K562 (cell line): ENCODE results near the gene STOX2. TPM values are rescaled to one million over a fixed set of nuclear protein-coding genes. Genes with fewer than 3 reads are reported as not detected.

Source experiments
- BCLAF1 ChIP-seq, 2 experiments: fragments of 450-650 bp in 1 of 2; IDR thresholded peaks; 2 replicates each; pipeline ENCODE4 v1.6.1; 2011 to 2017; ENCODE audit warnings: low read depth in 2 of 2, antibody characterized with exemption in 1 of 2, borderline replicate concordance in 1 of 2, low read length in 1 of 2, mild to moderate bottlenecking in 1 of 2, mixed read lengths in 1 of 2; ENCODE audit not compliant: control insufficient read depth in 1 of 2
- CHD2 ChIP-seq: IDR thresholded peaks from 2 replicates; pipeline ENCODE4 v1.6.1; 2011; ENCODE audit warnings: low read depth, low read length
- EGR1 ChIP-seq: fragments of 450-650 bp; conservative IDR thresholded peaks from 2 replicates; pipeline ENCODE4 v1.6.1; 2017; ENCODE audit warnings: mild to moderate bottlenecking
- U2AF2 ChIP-seq: fragments of 200-400 bp; formaldehyde crosslinking; optimal IDR thresholded peaks from 2 replicates; pipeline ENCODE3; 2017; ENCODE audit warnings: low read depth, mild to moderate bottlenecking, low read length
- ZFX ChIP-seq: sonication (generic); formaldehyde crosslinking; IDR thresholded peaks from 2 replicates; pipeline ENCODE4 v1.8.0; 2022; ENCODE audit warnings: mild to moderate bottlenecking, missing genetic modification reagents, moderate library complexity
- polyA plus RNA-seq, 8 experiments: library from polyadenylated mRNA; depleted of rRNA in 4 of 8; stranded (reverse) in 5 of 8; unstranded in 3 of 8; fragments of >200 nt; fragmentation: Nextera tagmentation in 2 of 8; fragmentation: Illumina TruSeq in 1 of 8; extraction: Ambion mirVana in 2 of 8; extraction: Trizol in 1 of 8; gene quantifications; 2 replicates each; pipeline versions ENCODE4 v1.2.1 to v1.2.3, GENCODE V29; 2011 to 2014; ENCODE audit warnings: inconsistent platforms in 1 of 8, missing spikeins in 1 of 8
- total RNA-seq, 7 experiments: library from RNA; depleted of rRNA in 6 of 7; stranded (reverse); fragments of >200 nt in 6 of 7; fragmentation: Illumina TruSeq in 2 of 7; extraction: Trizol in 2 of 7; gene quantifications; 2 replicates each; pipeline versions ENCODE4 v1.2.1 to v1.2.3, GENCODE V29; 2011 to 2021; ENCODE audit warnings: low replicate concordance in 1 of 7
- TF ChIP-seq, protein P1 (sequence below), 2 experiments: fragments of 450-650 bp; IDR thresholded peaks; 2 replicates each; pipeline ENCODE4 v1.6.1; 2016; ENCODE audit warnings: mild to moderate bottlenecking in 2 of 2, borderline replicate concordance in 1 of 2, low read depth in 1 of 2, moderate library complexity in 1 of 2

Gene STOX2
- total and polyA plus RNA-seq, 9 of the 15 experiments (the other 6 are each of a cell fraction or from before 2014, with no cell fraction given): not detected

- TF ChIP-seq, protein P1, sequence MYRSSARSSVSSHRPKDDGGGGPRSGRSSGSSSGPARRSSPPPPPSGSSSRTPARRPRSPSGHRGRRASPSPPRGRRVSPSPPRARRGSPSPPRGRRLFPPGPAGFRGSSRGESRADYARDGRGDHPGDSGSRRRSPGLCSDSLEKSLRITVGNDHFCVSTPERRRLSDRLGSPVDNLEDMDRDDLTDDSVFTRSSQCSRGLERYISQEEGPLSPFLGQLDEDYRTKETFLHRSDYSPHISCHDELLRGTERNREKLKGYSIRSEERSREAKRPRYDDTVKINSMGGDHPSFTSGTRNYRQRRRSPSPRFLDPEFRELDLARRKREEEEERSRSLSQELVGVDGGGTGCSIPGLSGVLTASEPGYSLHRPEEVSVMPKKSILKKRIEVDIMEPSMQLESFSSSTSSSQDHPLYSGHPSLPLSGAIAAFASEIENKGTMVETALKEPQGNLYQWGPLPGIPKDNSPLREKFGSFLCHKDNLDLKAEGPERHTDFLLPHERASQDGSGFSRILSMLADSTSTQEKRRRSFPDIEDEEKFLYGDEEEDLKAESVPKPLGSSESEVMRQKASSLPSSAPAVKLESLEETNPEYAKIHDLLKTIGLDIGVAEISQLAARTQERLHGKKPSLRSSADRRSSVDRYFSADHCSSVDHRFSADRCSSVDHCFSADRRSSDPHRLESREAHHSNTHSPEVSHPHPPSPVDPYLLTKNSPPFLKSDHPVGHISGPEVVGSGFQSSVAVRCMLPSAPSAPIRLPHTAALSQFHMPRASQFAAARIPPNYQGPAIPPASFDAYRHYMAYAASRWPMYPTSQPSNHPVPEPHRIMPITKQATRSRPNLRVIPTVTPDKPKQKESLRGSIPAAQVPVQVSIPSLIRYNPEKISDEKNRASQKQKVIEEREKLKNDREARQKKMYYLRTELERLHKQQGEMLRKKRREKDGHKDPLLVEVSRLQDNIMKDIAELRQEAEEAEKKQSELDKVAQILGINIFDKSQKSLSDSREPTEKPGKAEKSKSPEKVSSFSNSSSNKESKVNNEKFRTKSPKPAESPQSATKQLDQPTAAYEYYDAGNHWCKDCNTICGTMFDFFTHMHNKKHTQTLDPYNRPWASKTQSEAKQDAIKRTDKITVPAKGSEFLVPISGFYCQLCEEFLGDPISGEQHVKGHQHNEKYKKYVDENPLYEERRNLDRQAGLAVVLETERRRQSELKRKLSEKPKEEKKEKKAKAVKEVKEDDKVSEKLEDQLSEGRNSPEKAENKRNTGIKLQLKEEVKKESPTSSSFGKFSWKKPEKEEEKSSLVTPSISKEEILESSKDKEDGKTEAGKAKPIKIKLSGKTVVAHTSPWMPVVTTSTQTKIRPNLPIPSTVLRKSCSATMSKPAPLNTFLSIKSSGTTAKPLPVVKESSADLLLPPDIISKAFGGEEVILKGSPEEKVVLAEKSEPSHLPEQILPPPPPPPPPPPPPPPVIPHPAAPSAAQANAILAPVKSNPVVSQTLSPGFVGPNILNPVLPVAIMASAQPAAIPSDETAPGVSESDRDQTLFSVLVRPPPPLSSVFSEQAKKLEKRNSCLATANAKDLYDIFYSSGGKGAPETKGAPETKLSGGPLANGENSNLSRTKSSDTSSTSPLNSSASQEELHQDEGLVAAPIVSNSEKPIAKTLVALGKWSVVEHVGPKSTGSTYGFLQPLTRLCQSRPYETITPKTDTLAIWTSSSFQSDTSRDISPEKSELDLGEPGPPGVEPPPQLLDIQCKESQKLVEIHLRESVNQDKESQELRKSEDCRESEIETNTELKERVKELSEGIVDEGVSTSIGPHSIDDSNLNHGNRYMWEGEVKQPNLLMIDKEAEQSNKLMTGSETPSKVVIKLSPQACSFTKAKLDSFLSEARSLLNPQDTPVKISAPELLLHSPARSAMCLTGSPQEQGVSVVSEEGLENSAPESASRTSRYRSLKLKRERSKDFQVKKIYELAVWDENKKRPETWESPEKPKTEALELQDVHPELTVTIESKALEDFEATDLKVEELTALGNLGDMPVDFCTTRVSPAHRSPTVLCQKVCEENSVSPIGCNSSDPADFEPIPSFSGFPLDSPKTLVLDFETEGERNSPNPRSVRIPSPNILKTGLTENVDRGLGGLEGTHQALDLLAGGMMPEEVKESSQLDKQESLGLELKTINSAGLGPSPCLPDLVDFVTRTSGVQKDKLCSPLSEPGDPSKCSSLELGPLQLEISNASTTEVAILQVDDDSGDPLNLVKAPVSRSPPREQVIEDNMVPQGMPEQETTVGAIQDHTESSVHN (IDR thresholded peaks at IDR 0.05; ENCODE audit: borderline replicate concordance in 1 of 2, low read depth in 1 of 2): no peak
- TF ChIP-seq U2AF2 (no peak), CHD2 (no peak), ZFX (CRISPR knock-in tag) (no peak), BCLAF1 (IDR thresholded peaks at IDR 0.05; ENCODE audit: borderline replicate concordance in 1 of 2, control insufficient read depth in 1 of 2, low read depth in 2 of 2, low read length in 1 of 2) (no peak), EGR1 (no peak)
Observed at GRCh38 chr4:183962419-183962818, 57.3 kb downstream of the STOX2 start (continued).
